Measurements from ENCODE around the gene ZBED4.
A peak's percentile ranks its signal among the peaks of the same experiment; 100 is the strongest.

ZBED4 gene

GRCh38 chr22:49922484-49922883, 68.8 kb downstream of the ZBED4 start:
- DNase-seq (ENCODE audit: low spot score) = no peak

GRCh38 chr22:49922926-49923325, 69.3 kb downstream of the ZBED4 start:
- DNase-seq (ENCODE audit: low spot score) = no peak

- no peak for DNase-seq (ENCODE audit: low spot score)
Observed at GRCh38 chr22:49923445-49923844, 69.8 kb downstream of the ZBED4 start.

- no peak for DNase-seq (ENCODE audit: low spot score)
Observed at GRCh38 chr22:49924113-49924833, 70.6 kb downstream of the ZBED4 start.

GRCh38 chr22:49925525-49926128, 72.0 kb downstream of the ZBED4 start:
- DNase-seq (ENCODE audit: low spot score) = peak; percentile 77

DNA sequence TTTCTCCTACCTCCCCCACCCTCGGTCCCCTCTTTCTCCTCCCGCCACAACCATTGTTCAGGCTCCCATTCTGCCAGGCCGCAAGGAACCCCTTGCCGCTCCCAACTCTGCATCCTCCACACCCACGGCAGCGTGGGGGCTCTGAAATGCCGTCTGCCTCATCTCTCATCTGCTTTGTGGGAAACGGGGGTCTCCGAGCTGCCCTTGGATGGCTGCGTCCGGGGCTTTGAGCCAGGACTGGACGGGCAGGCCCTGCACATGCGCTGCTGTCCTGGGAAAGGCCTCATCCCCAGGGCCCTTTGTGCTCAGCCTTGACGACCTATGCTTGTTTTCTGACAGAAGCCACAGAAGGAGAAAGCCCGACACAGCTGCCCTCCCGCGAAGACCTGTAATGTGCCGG, 73.3 kb downstream of the ZBED4 start:
- no peak for DNase-seq (ENCODE audit: low spot score)

GRCh38 chr22:49927483-49928184, 74.0 kb downstream of the ZBED4 start:
- no peak for DNase-seq (ENCODE audit: low spot score)

GRCh38 chr22:49928185-49928495, 74.5 kb downstream of the ZBED4 start:
- no peak for DNase-seq (ENCODE audit: low spot score)

- DNase-seq (ENCODE audit: low spot score) = no peak
Observed at GRCh38 chr22:49928555-49929210, 75.0 kb downstream of the ZBED4 start.

DNA sequence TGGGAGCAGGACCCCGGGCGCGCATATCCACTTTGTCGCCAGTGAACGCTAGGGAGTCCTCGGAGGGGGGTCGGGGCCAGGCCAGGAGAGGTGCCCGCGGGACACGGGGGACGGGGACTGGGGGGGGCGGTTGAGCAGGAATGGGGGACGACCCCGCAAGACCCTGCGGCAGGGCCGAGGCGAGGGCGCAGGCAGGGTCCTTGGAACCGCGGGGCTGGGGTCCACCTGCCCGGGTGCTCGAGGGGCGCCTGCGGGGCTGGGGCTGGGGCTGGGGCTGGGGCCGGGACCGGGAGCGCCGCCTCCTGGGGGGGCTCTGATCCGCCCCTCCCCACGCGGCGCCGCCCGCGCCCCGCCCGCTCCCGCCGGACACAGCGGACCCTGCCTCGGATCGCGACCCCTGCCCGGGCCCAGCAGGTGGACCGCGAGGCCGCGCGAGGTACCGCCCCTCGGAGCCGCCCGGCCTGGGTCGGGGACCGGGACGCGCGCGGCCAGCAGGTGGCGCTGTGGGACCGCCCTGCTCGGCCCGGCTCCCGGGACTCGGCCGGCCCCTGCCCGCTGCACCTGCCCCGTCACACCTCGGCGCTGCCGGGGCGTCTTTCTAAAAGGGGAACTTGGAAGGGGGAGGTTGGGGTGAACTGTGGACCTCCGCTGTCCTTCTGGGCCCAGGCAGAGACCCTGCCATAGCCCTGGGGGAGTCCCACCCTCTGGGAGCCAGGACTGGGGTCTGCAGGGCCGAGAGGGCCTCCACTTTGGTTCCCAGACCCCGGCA, 75.8 kb downstream of the ZBED4 start:
- DNase-seq (ENCODE audit: low spot score) = peak; percentile 76

DNA sequence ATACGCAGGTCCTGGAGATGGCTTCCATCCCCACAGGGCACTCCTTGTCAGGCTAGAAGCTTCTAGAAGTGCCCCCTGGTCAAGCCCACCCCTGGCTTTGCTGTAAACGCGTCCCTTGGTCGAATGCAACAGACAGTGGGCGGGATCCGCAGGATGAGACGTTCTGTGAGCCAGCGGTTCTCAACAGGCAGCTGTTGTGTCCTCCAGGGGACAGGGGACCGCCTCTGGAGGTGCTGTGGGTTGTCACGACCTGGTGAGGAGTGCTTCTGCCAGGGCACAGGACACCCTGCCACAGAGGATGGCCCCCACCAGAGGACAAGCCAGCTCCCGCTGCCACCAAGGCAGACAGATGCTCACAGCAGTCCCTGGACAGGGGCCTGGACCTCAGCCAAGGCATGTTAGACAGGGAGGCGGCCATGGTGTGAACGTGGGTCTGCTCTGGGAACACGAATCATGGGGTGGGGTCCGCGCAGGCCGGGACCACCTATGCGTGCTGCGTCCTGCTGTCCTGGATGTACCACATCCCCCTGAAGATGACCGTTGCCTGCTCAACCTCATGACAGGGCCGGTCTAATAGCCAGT, 76.4 kb downstream of the ZBED4 start:
- no peak for DNase-seq (ENCODE audit: low spot score)

- peak; percentile 69 for DNase-seq (ENCODE audit: low spot score)
Observed at GRCh38 chr22:49930596-49931412, 77.2 kb downstream of the ZBED4 start.

- DNase-seq (ENCODE audit: low spot score) = no peak
Observed at GRCh38 chr22:49933236-49934159, 79.9 kb downstream of the ZBED4 start.

DNA sequence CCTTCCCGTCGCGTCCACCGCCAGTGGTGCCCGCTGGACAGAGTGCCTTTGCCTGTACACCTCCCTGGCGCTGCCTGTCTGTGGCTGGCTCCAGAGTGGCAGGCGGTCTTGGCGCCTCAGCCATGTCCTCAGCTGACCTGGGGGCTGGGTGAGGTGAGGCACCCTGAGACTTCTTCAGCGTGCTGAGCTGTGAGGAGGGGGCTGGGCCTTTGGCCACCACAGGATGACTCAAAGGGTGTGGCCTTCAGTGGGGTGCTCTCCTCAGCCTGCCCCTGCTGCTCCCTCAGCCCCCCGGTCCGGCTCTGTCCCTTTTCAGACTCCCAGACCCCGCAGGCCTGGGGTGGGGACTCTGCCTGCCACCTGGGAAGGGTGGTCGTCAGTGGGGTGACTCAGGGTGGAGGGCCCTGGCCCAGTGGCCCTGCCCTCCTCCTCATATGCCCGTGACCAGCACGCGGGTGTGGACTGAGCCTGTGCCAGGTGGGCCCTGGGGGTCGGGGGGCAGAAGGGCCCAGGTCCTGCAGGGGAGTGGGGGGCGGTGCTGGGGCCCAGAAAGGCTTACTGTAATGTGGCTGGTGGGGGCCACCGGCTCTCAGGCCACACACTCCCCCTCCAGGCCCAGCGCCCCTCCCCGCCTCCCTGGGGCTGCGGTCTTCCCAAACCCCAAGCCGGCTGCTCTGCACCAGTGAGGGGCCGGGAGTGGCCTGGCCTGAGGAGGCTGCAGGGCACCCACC, 80.7 kb downstream of the ZBED4 start:
- DNase-seq (ENCODE audit: low spot score) = peak; percentile 26

DNA sequence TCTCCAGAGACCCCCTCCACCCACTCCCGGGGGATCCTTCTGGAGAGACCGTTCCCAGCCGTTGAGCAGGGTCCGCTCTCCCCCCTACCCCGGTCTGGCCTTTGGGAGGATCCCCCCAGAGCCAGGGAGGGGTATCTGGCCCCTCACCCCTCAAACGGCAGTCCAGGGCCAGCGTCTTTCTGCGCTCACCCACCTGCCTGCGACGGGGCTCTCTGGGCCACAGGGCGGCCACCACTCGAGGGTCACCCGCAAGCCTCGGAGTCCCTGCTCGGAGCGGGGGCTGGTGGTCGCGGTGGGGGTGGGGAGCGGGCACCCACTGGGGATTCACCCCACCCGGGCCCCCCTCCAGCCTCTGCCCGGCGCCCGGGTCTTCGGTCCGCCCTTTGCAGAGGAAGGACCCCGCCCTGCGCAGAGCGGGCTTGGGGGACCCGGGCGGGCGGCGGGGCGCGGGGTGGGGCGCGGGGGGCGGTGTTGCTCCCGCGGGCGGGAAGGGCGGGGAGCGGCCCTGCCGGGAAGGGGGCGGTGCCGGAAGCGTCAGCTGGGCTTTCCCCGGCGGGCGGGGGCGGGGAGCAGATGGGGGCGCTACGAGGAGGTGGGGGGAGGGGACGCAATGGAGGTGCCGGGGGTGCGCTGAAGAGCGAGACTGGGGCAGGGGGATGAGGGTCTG, 81.4 kb downstream of the ZBED4 start:
- DNase-seq (ENCODE audit: low spot score) = peak; percentile 88

- no peak for DNase-seq (ENCODE audit: low spot score)
Observed at GRCh38 chr22:49935561-49935960, 81.9 kb downstream of the ZBED4 start.

GRCh38 chr22:49936018-49936972, 82.7 kb downstream of the ZBED4 start:
- DNase-seq (ENCODE audit: low spot score) = peak; percentile 96

All from CD4-positive, alpha-beta T cell treated with Interleukin-15 for 4 hours (primary cell).